H9 (cell line): ENCODE data around the gene SOX30. TPM values are rescaled to one million over a fixed set of nuclear protein-coding genes. Genes with fewer than 3 reads are reported as not detected.
"Not testable (repeated sequence)": the region's sequence is repeated elsewhere in the genome, so short reads cannot be mapped to it uniquely, and the experiment has no call there.

ENCODE experiments used
- DNase-seq: peaks from one replicate; pipeline ENCODE4 v3.0.0-alpha.2; 2017
- H2AFZ ChIP-seq: one replicate; pipeline ENCODE4 v1.6.1; 2013; ENCODE audit warnings: mild to moderate bottlenecking, low read length, control low read depth, moderate library complexity
- H2AK5ac ChIP-seq: 2 replicates; pipeline ENCODE4 v1.6.1; 2013; ENCODE audit warnings: low read length, control low read depth, mixed read lengths; ENCODE audit not compliant: insufficient read length
- H2BK120ac ChIP-seq: one replicate; pipeline ENCODE4 v1.6.1; 2013; ENCODE audit warnings: low read depth, mild to moderate bottlenecking, low read length, control low read depth, inconsistent platforms; ENCODE audit not compliant: poor library complexity, severe bottlenecking
- H2BK12ac ChIP-seq: 2 replicates; pipeline ENCODE4 v1.6.1; 2013; ENCODE audit warnings: low read length, control low read depth, mixed read lengths, low read depth; ENCODE audit not compliant: insufficient read length
- H2BK15ac ChIP-seq: 2 replicates; pipeline ENCODE4 v1.6.1; 2013; ENCODE audit warnings: low read depth, low read length, control low read depth
- H2BK20ac ChIP-seq: one replicate; pipeline ENCODE4 v1.6.1; 2013; ENCODE audit warnings: low read depth, mild to moderate bottlenecking, low read length, control low read depth, inconsistent platforms; ENCODE audit not compliant: poor library complexity, severe bottlenecking
- H2BK5ac ChIP-seq: 2 replicates; pipeline ENCODE4 v1.6.1; 2013; ENCODE audit warnings: low read length, control low read depth, mixed read lengths; ENCODE audit not compliant: insufficient read length
- H3K14ac ChIP-seq: 2 replicates; pipeline ENCODE4 v1.6.1; 2013; ENCODE audit warnings: low read length, control low read depth; ENCODE audit not compliant: insufficient read depth
- H3K18ac ChIP-seq: 2 replicates; pipeline ENCODE4 v1.6.1; 2013; ENCODE audit warnings: low read depth, mild to moderate bottlenecking, mixed read lengths, low read length, control low read depth; ENCODE audit not compliant: insufficient read length
- H3K23ac ChIP-seq: 2 replicates; pipeline ENCODE4 v1.6.1; 2013; ENCODE audit warnings: low read length, control low read depth, mixed read lengths, low read depth; ENCODE audit not compliant: insufficient read length
- H3K23me2 ChIP-seq: 2 replicates; pipeline ENCODE4 v1.6.1; 2013; ENCODE audit warnings: low read depth, mild to moderate bottlenecking, mixed read lengths, low read length, control low read depth; ENCODE audit not compliant: insufficient read length, poor library complexity, severe bottlenecking
- H3K27ac ChIP-seq: 2 replicates; pipeline ENCODE4 v1.5.1; 2013; ENCODE audit warnings: low read length, control low read depth, mixed read lengths, low read depth; ENCODE audit not compliant: insufficient read length
- H3K27me3 ChIP-seq: 2 replicates; pipeline ENCODE4 v1.6.1; 2013; ENCODE audit warnings: low read length, control low read depth, inconsistent platforms; ENCODE audit not compliant: insufficient read depth
- H3K4ac ChIP-seq: 2 replicates; pipeline ENCODE4 v1.6.1; 2013; ENCODE audit warnings: low read depth, mild to moderate bottlenecking, control low read depth, inconsistent platforms, low read length, moderate library complexity
- H3K4me1 ChIP-seq: 2 replicates; pipeline ENCODE4 v1.6.1; 2013; ENCODE audit warnings: low read length, control low read depth, inconsistent platforms; ENCODE audit not compliant: insufficient read depth
- H3K4me2 ChIP-seq: 2 replicates; pipeline ENCODE4 v1.6.1; 2013; ENCODE audit warnings: low read length, control low read depth, mixed read lengths; ENCODE audit not compliant: insufficient read length, insufficient read depth
- H3K56ac ChIP-seq: 2 replicates; pipeline ENCODE4 v1.6.1; 2013; ENCODE audit warnings: low read depth, mild to moderate bottlenecking, mixed read lengths, low read length, control low read depth; ENCODE audit not compliant: insufficient read length
- H3K79me1 ChIP-seq: 2 replicates; pipeline ENCODE4 v1.6.1; 2013; ENCODE audit warnings: low read depth, mild to moderate bottlenecking, moderate library complexity, low read length, control low read depth, inconsistent platforms; ENCODE audit not compliant: insufficient read depth, poor library complexity, severe bottlenecking
- H3K79me2 ChIP-seq: 2 replicates; pipeline ENCODE4 v1.6.1; 2013; ENCODE audit warnings: low read length, control low read depth, inconsistent platforms; ENCODE audit not compliant: insufficient read depth
- H3K9ac ChIP-seq: 2 replicates; pipeline ENCODE4 v1.6.1; 2013; ENCODE audit warnings: low read length, control low read depth, mixed read lengths; ENCODE audit not compliant: insufficient read length; ENCODE audit errors: extremely low read depth
- H3K9me3 ChIP-seq: one replicate; pipeline ENCODE4 v1.6.1; 2013; ENCODE audit warnings: low read depth, low read length, inconsistent platforms; ENCODE audit not compliant: control insufficient read depth
- H3T11ph ChIP-seq: one replicate; pipeline ENCODE4 v1.6.1; 2013; ENCODE audit warnings: mild to moderate bottlenecking, low read length, control low read depth, inconsistent platforms
- H4K20me1 ChIP-seq: one replicate; pipeline ENCODE4 v1.6.1; 2013; ENCODE audit not compliant: control insufficient read depth, insufficient read length, insufficient read depth
- H4K5ac ChIP-seq: 2 replicates; pipeline ENCODE4 v1.6.1; 2013; ENCODE audit warnings: low read depth, mild to moderate bottlenecking, mixed read lengths, low read length, control low read depth; ENCODE audit not compliant: insufficient read length
- H4K8ac ChIP-seq: replicated peaks from 2 replicates; pipeline ENCODE4 v1.6.1; 2013; ENCODE audit warnings: low read length, control low read depth, mixed read lengths, low read depth; ENCODE audit not compliant: insufficient read length
- H4K91ac ChIP-seq: 2 replicates; pipeline ENCODE4 v1.6.1; 2013; ENCODE audit warnings: low read depth, mild to moderate bottlenecking, moderate library complexity, mixed read lengths, low read length, control low read depth; ENCODE audit not compliant: insufficient read length
- H3K27ac Mint-ChIP-seq, 3 experiments: 2 replicates in 2 of 3; 3 replicates in 1 of 3; pipeline ENCODE4 v1.8.0; 2020 to 2021; ENCODE audit warnings: mixed read lengths in 3 of 3, mild to moderate bottlenecking in 1 of 3, moderate library complexity in 1 of 3
- H3K27me3 Mint-ChIP-seq: 2 replicates; pipeline ENCODE4 v1.8.0; 2021; ENCODE audit warnings: low read depth, mild to moderate bottlenecking, moderate library complexity, mixed read lengths
- H3K36me3 Mint-ChIP-seq, 3 experiments: 2 replicates in 2 of 3; 3 replicates in 1 of 3; pipeline ENCODE4 v1.8.0; 2020 to 2021; ENCODE audit warnings: low read depth in 3 of 3, mixed read lengths in 3 of 3; ENCODE audit not compliant: insufficient read depth in 1 of 3
- H3K4me1 Mint-ChIP-seq, 2 experiments: 2 replicates each; pipeline ENCODE4 v1.8.0; 2020; ENCODE audit warnings: mixed read lengths in 2 of 2
- H3K4me3 Mint-ChIP-seq, 2 experiments: 2 replicates in 1 of 2; 3 replicates in 1 of 2; pipeline ENCODE4 v1.8.0; 2020 to 2021; ENCODE audit warnings: mild to moderate bottlenecking in 2 of 2, mixed read lengths in 2 of 2, moderate library complexity in 1 of 2
- H3K9me3 Mint-ChIP-seq, 2 experiments: 2 replicates in 1 of 2; 3 replicates in 1 of 2; pipeline ENCODE4 v1.8.0; 2020; ENCODE audit warnings: mild to moderate bottlenecking in 2 of 2, mixed read lengths in 2 of 2, moderate library complexity in 1 of 2
- CTCF ChIP-seq: fragments of 200-600 bp; sonication (generic); conservative IDR thresholded peaks from 3 replicates; pipeline ENCODE4 v1.8.0; 2021; ENCODE audit warnings: antibody characterized with exemption, mild to moderate bottlenecking
- WGBS: extraction: QIAGEN DNeasy Blood & Tissue Kit; methylation state at CpG from one replicate; pipeline ENCODE4 v1.1.7; 2013; ENCODE audit warnings: missing lambda C conversion rate, low lambda C conversion rate, mixed read lengths; ENCODE audit not compliant: insufficient read length; ENCODE audit errors: extremely low coverage; 5-methylcytosine and 5-hydroxymethylcytosine counted together
- total RNA-seq: library from RNA; stranded (reverse); gene quantifications from 2 replicates; pipeline ENCODE4 v1.2.1, GENCODE V29; 2021

The SOX30 gene
- total RNA-seq, 1 experiment from 2014 or later, result not detected

- no peaks in the 10 kb centered on the region for H3K79me2 ChIP-seq
- no peak overlapping the region for H2AK5ac ChIP-seq
- no peak overlapping the region for H2BK20ac ChIP-seq
- Mint-ChIP-seq H3K36me3 (peaks cover 0 to 10% (median 0%) of the 10 kb centered on the region in 3 experiments; a peak in 3 of 7 replicates), H3K27me3 (peaks cover 4% of the 10 kb centered on the region), H3K9me3 (peaks cover 5 to 10% of the 10 kb centered on the region in 2 experiments; a peak in 2 of 5 replicates), H3K27ac (no peak overlapping the region), H3K4me3 (no peak overlapping the region), H3K4me1 (no peaks in the 10 kb centered on the region)
- H4K8ac ChIP-seq, result no peak overlapping the region
- no peak for DNase-seq
- H3K4me2 ChIP-seq, result no peak overlapping the region
- no peak overlapping the region for H3K9ac ChIP-seq
- no peaks in the 10 kb centered on the region for H3K79me1 ChIP-seq
- H3K23me2 ChIP-seq, result no peaks in the 10 kb centered on the region
- no peaks in the 10 kb centered on the region for H3K27me3 ChIP-seq
- no peak overlapping the region for H3K14ac ChIP-seq
- H3K23ac ChIP-seq, result no peak overlapping the region
- H3K56ac ChIP-seq, result no peak overlapping the region
- H2BK120ac ChIP-seq, result no peak overlapping the region
- H3K27ac ChIP-seq, result no peak overlapping the region
- H2BK12ac ChIP-seq, result no peak overlapping the region
- no peaks in the 10 kb centered on the region for H4K20me1 ChIP-seq
- H3K18ac ChIP-seq, result no peak overlapping the region
- H3K4me1 ChIP-seq, result no peaks in the 10 kb centered on the region
- H4K91ac ChIP-seq, result no peak overlapping the region
- no peak overlapping the region for H2AFZ ChIP-seq
- H3K9me3 ChIP-seq, result peaks cover 5% of the 10 kb centered on the region
- no peak overlapping the region for H2BK5ac ChIP-seq
- no peak overlapping the region for H2BK15ac ChIP-seq
- H3K4ac ChIP-seq, result no peak overlapping the region
- no peak for TF ChIP-seq CTCF
- H3T11ph ChIP-seq, result no peak overlapping the region
- no peak overlapping the region for H4K5ac ChIP-seq
- WGBS, result no CpG with 5 or more reads among the region's 1 CpG
Observed at GRCh38 chr5:157687198-157687554, 34.9 kb upstream of the SOX30 start.

- not testable (repeated sequence) for H3K36me3 Mint-ChIP-seq, H3K4me2 ChIP-seq, H3K23ac ChIP-seq, H4K8ac ChIP-seq, DNase-seq, H4K20me1 ChIP-seq, H3K9me3 ChIP-seq, H3K4me3 Mint-ChIP-seq, H3K27ac ChIP-seq, H4K5ac ChIP-seq, H3T11ph ChIP-seq, H3K9ac ChIP-seq, H3K9me3 Mint-ChIP-seq, H3K79me1 ChIP-seq, H2BK15ac ChIP-seq, H2BK5ac ChIP-seq, H3K27me3 ChIP-seq, H3K4me1 Mint-ChIP-seq, H3K56ac ChIP-seq, H3K14ac ChIP-seq, H3K27ac Mint-ChIP-seq, H2BK12ac ChIP-seq, H3K79me2 ChIP-seq, H4K91ac ChIP-seq, H2BK20ac ChIP-seq, H3K4me1 ChIP-seq, H2AK5ac ChIP-seq, H2BK120ac ChIP-seq, H3K27me3 Mint-ChIP-seq, H3K18ac ChIP-seq, H2AFZ ChIP-seq, H3K23me2 ChIP-seq, H3K4ac ChIP-seq
- no CpG with 5 or more reads among the region's 14 CpGs for WGBS
Observed at GRCh38 chr5:157686276-157687197, 34.3 kb upstream of the SOX30 start.
